SJSA1 (cell line): Measurements from ENCODE around the gene PKMYT1. TPM values are rescaled to one million over a fixed set of nuclear protein-coding genes. Genes with fewer than 3 reads are reported as not detected.

Experiments used
- DNase-seq, 2 experiments: peaks; one replicate each; pipeline ENCODE4 v3.0.0-alpha.2; 2015 to 2020; ENCODE audit warnings: low spot score in 2 of 2, low read depth in 1 of 2
- H3K27ac ChIP-seq: fragments of 250-450 bp; sonication (Bioruptor Pico); 2 replicates; pipeline ENCODE4 v1.5.1; 2020; ENCODE audit warnings: mild to moderate bottlenecking, moderate library complexity
- H3K27me3 ChIP-seq: fragments of 250-450 bp; sonication (Bioruptor Pico); replicated peaks from 2 replicates; pipeline ENCODE4 v1.5.1; 2020; ENCODE audit warnings: mild to moderate bottlenecking, moderate library complexity
- H3K36me3 ChIP-seq: fragments of 250-450 bp; sonication (Bioruptor Pico); 2 replicates; pipeline ENCODE4 v1.5.1; 2020; ENCODE audit warnings: mild to moderate bottlenecking
- H3K4me1 ChIP-seq: fragments of 250-450 bp; sonication (Bioruptor Pico); replicated peaks from 2 replicates; pipeline ENCODE4 v1.6.1; 2021; ENCODE audit warnings: mild to moderate bottlenecking
- H3K4me3 ChIP-seq: fragments of 250-450 bp; sonication (Bioruptor Pico); 2 replicates; pipeline ENCODE4 v1.5.1; 2020; ENCODE audit warnings: mild to moderate bottlenecking
- H3K9me3 ChIP-seq: fragments of 250-450 bp; sonication (Bioruptor Pico); replicated peaks from 2 replicates; pipeline ENCODE4 v1.5.1; 2020; ENCODE audit warnings: mild to moderate bottlenecking
- total RNA-seq: library from RNA; depleted of rRNA; stranded (reverse); fragments of >200 nt; shearing (Covaris generic); gene quantifications from 2 replicates; pipeline ENCODE4 v1.2.3, GENCODE V29; 2014

Gene PKMYT1
- total RNA-seq, 1 experiment from 2014 or later, result 66.4 TPM

GRCh38 chr16:3013491-3013951 is 33.3 kb upstream of the PKMYT1 start:
- DNase-seq, result no peak
- H3K27me3 ChIP-seq, result peaks cover 52% of the 10 kb centered on the region
- H3K36me3 ChIP-seq, result no peaks in the 10 kb centered on the region

GRCh38 chr16:3012828-3013420 is 32.7 kb upstream of the PKMYT1 start, which contains the start of gene CLDN9:
CLDN9 (plus strand) TSS chr16:3012923; CDS start chr16:3013363, 440 bp downstream.
- Histone ChIP-seq H3K36me3 (no peaks in the 10 kb centered on the region), H3K4me3 (no peak within 1 kb of the TSS), H3K27ac (no peak within 1 kb of the TSS), H3K9me3 (no peaks in the 10 kb centered on the region), H3K4me1 (no peaks in the 10 kb centered on the region; the same call in 1 of the 2 replicates), H3K27me3 (peaks cover 58% of the 10 kb centered on the region)
- DNase-seq, result no peak

More at GRCh38 chr16:3013491-3013951, 33.3 kb upstream of the PKMYT1 start:
- H3K4me3 ChIP-seq, result no peak overlapping the region
- H3K9me3 ChIP-seq, result no peaks in the 10 kb centered on the region
- H3K4me1 ChIP-seq, result no peaks in the 10 kb centered on the region; the same call in 1 of the 2 replicates
- H3K27ac ChIP-seq, result no peak overlapping the region

GRCh38 chr16:3012246-3012645 is 32.0 kb upstream of the PKMYT1 start:
- DNase-seq, result no peak
- Histone ChIP-seq H3K4me1 (no peaks in the 10 kb centered on the region; the same call in 1 of the 2 replicates), H3K36me3 (no peaks in the 10 kb centered on the region), H3K4me3 (no peak overlapping the region), H3K9me3 (no peaks in the 10 kb centered on the region), H3K27me3 (peaks cover 65% of the 10 kb centered on the region), H3K27ac (no peak overlapping the region)

GRCh38 chr16:3010510-3010909 is 30.3 kb upstream of the PKMYT1 start:
- no peaks in the 10 kb centered on the region for H3K9me3 ChIP-seq
- no peak overlapping the region for H3K27ac ChIP-seq
- H3K4me3 ChIP-seq, result no peak overlapping the region
- no peak for DNase-seq
- H3K36me3 ChIP-seq, result no peaks in the 10 kb centered on the region
- H3K4me1 ChIP-seq, result no peaks in the 10 kb centered on the region; the same call in 1 of the 2 replicates
- peaks cover 82% of the 10 kb centered on the region for H3K27me3 ChIP-seq

- Histone ChIP-seq H3K27ac (no peak overlapping the region), H3K9me3 (no peaks in the 10 kb centered on the region), H3K4me1 (no peaks in the 10 kb centered on the region; the same call in 1 of the 2 replicates), H3K36me3 (no peaks in the 10 kb centered on the region), H3K27me3 (peaks cover 89% of the 10 kb centered on the region), H3K4me3 (no peak overlapping the region)
- no peak for DNase-seq
These were observed 29.5 kb upstream of the PKMYT1 start for GRCh38 chr16:3009568-3010390.

GRCh38 chr16:3008690-3009037 is 28.4 kb upstream of the PKMYT1 start:
- Histone ChIP-seq H3K36me3 (no peaks in the 10 kb centered on the region), H3K4me3 (no peak overlapping the region), H3K9me3 (no peaks in the 10 kb centered on the region), H3K27me3 (peaks cover 82% of the 10 kb centered on the region), H3K4me1 (no peaks in the 10 kb centered on the region; the same call in 1 of the 2 replicates), H3K27ac (no peak overlapping the region)
- DNase-seq, result no peak

GRCh38 chr16:3007957-3008689 is 27.9 kb upstream of the PKMYT1 start:
- Histone ChIP-seq H3K36me3 (no peaks in the 10 kb centered on the region), H3K4me1 (no peaks in the 10 kb centered on the region; the same call in 1 of the 2 replicates), H3K4me3 (no peak overlapping the region), H3K9me3 (no peaks in the 10 kb centered on the region), H3K27me3 (peaks cover 76% of the 10 kb centered on the region), H3K27ac (no peak overlapping the region)
- DNase-seq, result no peak

- Histone ChIP-seq H3K36me3 (no peaks in the 10 kb centered on the region), H3K27me3 (peaks cover 75% of the 10 kb centered on the region), H3K9me3 (no peaks in the 10 kb centered on the region), H3K4me3 (no peak overlapping the region), H3K27ac (no peak overlapping the region), H3K4me1 (no peaks in the 10 kb centered on the region)
- DNase-seq, result no peak
These were observed 27.1 kb upstream of the PKMYT1 start for GRCh38 chr16:3007059-3007956.

- Histone ChIP-seq H3K36me3 (no peaks in the 10 kb centered on the region), H3K4me3 (no peak overlapping the region), H3K9me3 (no peaks in the 10 kb centered on the region), H3K27me3 (peaks cover 82% of the 10 kb centered on the region), H3K27ac (no peak overlapping the region), H3K4me1 (no peaks in the 10 kb centered on the region)
- no peak for DNase-seq
These were observed 24.6 kb upstream of the PKMYT1 start for GRCh38 chr16:3004781-3005284.

GRCh38 chr16:3004319-3004718 is 24.1 kb upstream of the PKMYT1 start:
- H3K36me3 ChIP-seq, result no peaks in the 10 kb centered on the region
- no peak overlapping the region; the same call in 1 of the 2 replicates for H3K4me3 ChIP-seq
- no peaks in the 10 kb centered on the region for H3K9me3 ChIP-seq
- no peaks in the 10 kb centered on the region for H3K4me1 ChIP-seq
- peaks cover 80% of the 10 kb centered on the region for H3K27me3 ChIP-seq
- no peak for DNase-seq
- no peak overlapping the region for H3K27ac ChIP-seq

- Histone ChIP-seq H3K27ac (no peak overlapping the region), H3K4me1 (no peaks in the 10 kb centered on the region), H3K9me3 (no peaks in the 10 kb centered on the region), H3K4me3 (no peak overlapping the region; the same call in 1 of the 2 replicates), H3K36me3 (no peaks in the 10 kb centered on the region), H3K27me3 (peaks cover 79% of the 10 kb centered on the region)
- peak; percentile 94 to 97 for DNase-seq
These were observed 23.5 kb upstream of the PKMYT1 start for GRCh38 chr16:3003582-3004270.

- Histone ChIP-seq H3K27me3 (peaks cover 78% of the 10 kb centered on the region), H3K36me3 (no peaks in the 10 kb centered on the region), H3K27ac (no peak overlapping the region), H3K4me1 (no peaks in the 10 kb centered on the region), H3K4me3 (no peak overlapping the region), H3K9me3 (no peaks in the 10 kb centered on the region)
- DNase-seq, result no peak
These were observed 21.1 kb upstream of the PKMYT1 start for GRCh38 chr16:3001316-3001715.
